HCT116 (cell line): ENCODE measurements around the gene APCDD1L. TPM values are rescaled to one million over a fixed set of nuclear protein-coding genes. Genes with fewer than 3 reads are reported as not detected.

ENCODE experiments used
- ATAC-seq: fragments of 200-7000 bp; cut with Tn5 transposase; 2 replicates; pipeline ENCODE4 v1.9.1; 2020; ENCODE audit warnings: mild to moderate bottlenecking, moderate library complexity
- BruUV-seq: library from RNA; stranded (reverse); fragments of 400-500 nt; replicated peaks from 2 replicates; lab custom pipeline; 2021; lab: Mats Ljungman, UMichigan
- CTCF ChIA-PET: fragments of 300-600 bp; sonication (Branson Sonifier 250); formaldehyde crosslinking; loops from one replicate; lab custom pipeline; 2021; ENCODE audit warnings: antibody characterized with exemption; lab: Charles Lee
- POLR2A ChIA-PET: fragments of 300-600, 350-600 bp; sonication (Branson Sonifier 250); formaldehyde crosslinking; loops from one replicate; lab custom pipeline; 2021; ENCODE audit warnings: antibody characterized with exemption; lab: Charles Lee
- RAD21 ChIA-PET, 2 experiments: fragments of 300-600 bp; sonication (Branson Sonifier 250); formaldehyde crosslinking; loops; one replicate each; lab custom pipeline; 2023; ENCODE audit warnings: low total read pairs in 2 of 2; ENCODE audit not compliant: uncharacterized antibody in 2 of 2, unreplicated experiment in 2 of 2, low non-redundant PET in 1 of 2; lab: Charles Lee
- DNase-seq: peaks from one replicate; pipeline ENCODE4 v3.0.0-alpha.2; 2010; ENCODE audit warnings: low read depth, low spot score
- H2AFZ ChIP-seq: fragments of 200-600 bp; shearing (Covaris generic), sonication (generic); 2 replicates; pipeline ENCODE4 v1.6.1; 2017; ENCODE audit warnings: low read depth, mixed run types, mixed read lengths, antibody characterized with exemption, low read length; ENCODE audit not compliant: poor library complexity, severe bottlenecking
- H3K27ac ChIP-seq: 2 replicates; pipeline ENCODE4 v1.5.1; 2012; ENCODE audit warnings: low read depth, low read length
- H3K27me3 ChIP-seq: fragments of 200-600 bp; sonication (generic); 2 replicates; pipeline ENCODE4 v1.6.1; 2016; ENCODE audit warnings: mixed run types, low read length, mixed read lengths; ENCODE audit not compliant: insufficient read depth
- H3K36me3 ChIP-seq, 2 experiments: fragments of 200-500 bp in 1 of 2; fragments of 200-600 bp in 1 of 2; sonication (Bioruptor generic) in 1 of 2; sonication (generic) in 1 of 2; 2 replicates each; pipeline versions ENCODE4 v1.5.1 to v1.6.1; 2014 to 2016; ENCODE audit warnings: low read length in 2 of 2, inconsistent platforms in 1 of 2, mixed read lengths in 1 of 2, mixed run types in 1 of 2; ENCODE audit not compliant: insufficient read depth in 2 of 2, control insufficient read depth in 1 of 2
- H3K4me1 ChIP-seq, 2 experiments: fragments of 200-600 bp in 1 of 2; sonication (generic) in 1 of 2; 2 replicates each; pipeline versions ENCODE4 v1.5.1 to v1.6.1; 2012 to 2017; ENCODE audit warnings: low read length in 2 of 2, inconsistent platforms in 1 of 2, mild to moderate bottlenecking in 1 of 2, mixed read lengths in 1 of 2, mixed run types in 1 of 2, moderate library complexity in 1 of 2; ENCODE audit not compliant: insufficient read depth in 2 of 2, control insufficient read depth in 1 of 2
- H3K4me2 ChIP-seq: fragments of 200-600 bp; sonication (generic); 2 replicates; pipeline ENCODE4 v1.6.1; 2017; ENCODE audit warnings: mixed run types, low read length, mixed read lengths
- H3K4me3 ChIP-seq, 2 experiments: fragments of 200-600 bp in 1 of 2; sonication (generic) in 1 of 2; replicated peaks in 1 of 2; 2 replicates each; pipeline ENCODE4 v1.5.1; 2011 to 2016; ENCODE audit warnings: low read length in 2 of 2, control low read depth in 1 of 2, low read depth in 1 of 2, mild to moderate bottlenecking in 1 of 2, mixed read lengths in 1 of 2, mixed run types in 1 of 2
- H3K79me2 ChIP-seq: fragments of 200-600 bp; sonication (generic); 2 replicates; pipeline ENCODE4 v1.6.1; 2017; ENCODE audit warnings: mild to moderate bottlenecking, mixed run types, low read length, moderate library complexity, mixed read lengths; ENCODE audit not compliant: insufficient read depth
- H3K9ac ChIP-seq: fragments of 200-600 bp; sonication (generic); 2 replicates; pipeline ENCODE4 v1.6.1; 2016; ENCODE audit warnings: low read length, mixed read lengths
- H3K9me2 ChIP-seq: fragments of 200-600 bp; sonication (generic), shearing (Covaris generic); 2 replicates; pipeline ENCODE4 v1.6.1; 2017; ENCODE audit warnings: mixed run types, mild to moderate bottlenecking, moderate library complexity; ENCODE audit not compliant: insufficient read depth
- H3K9me3 ChIP-seq, 2 experiments: fragments of 200-500 bp in 1 of 2; fragments of 200-600 bp in 1 of 2; sonication (Bioruptor generic) in 1 of 2; sonication (generic) in 1 of 2; 2 replicates each; pipeline ENCODE4 v1.6.1; 2014 to 2017; ENCODE audit warnings: low read length in 2 of 2, mixed read lengths in 2 of 2, inconsistent platforms in 1 of 2, low read depth in 1 of 2, mild to moderate bottlenecking in 1 of 2, mixed run types in 1 of 2, moderate library complexity in 1 of 2; ENCODE audit not compliant: control insufficient read depth in 1 of 2, insufficient read depth in 1 of 2
- H4K20me1 ChIP-seq: fragments of 200-600 bp; sonication (generic), shearing (Covaris generic); 2 replicates; pipeline ENCODE4 v1.6.1; 2017; ENCODE audit warnings: mixed run types, mild to moderate bottlenecking, moderate library complexity; ENCODE audit not compliant: insufficient read depth
- CBX3 ChIP-seq: IDR thresholded peaks from 2 replicates; pipeline ENCODE4 v1.6.1; 2012; ENCODE audit warnings: low read depth
- CTCF ChIP-seq, 3 experiments: fragments of 200-600 bp in 1 of 3; sonication (generic) in 1 of 3; IDR thresholded peaks in 2 of 3; conservative IDR thresholded peaks in 1 of 3; 2 replicates each; pipeline ENCODE4 v1.5.1; 2012 to 2017; ENCODE audit warnings: low read depth in 2 of 3, low read length in 2 of 3, antibody characterized with exemption in 1 of 3, borderline replicate concordance in 1 of 3, control low read depth in 1 of 3, mild to moderate bottlenecking in 1 of 3, mixed read lengths in 1 of 3, mixed run types in 1 of 3, moderate library complexity in 1 of 3; ENCODE audit not compliant: insufficient read depth in 1 of 3
- EGR1 ChIP-seq: IDR thresholded peaks from 2 replicates; pipeline ENCODE4 v1.6.1; 2012; ENCODE audit warnings: low read depth
- ELF1 ChIP-seq: IDR thresholded peaks from 2 replicates; pipeline ENCODE4 v1.6.1; 2012; ENCODE audit warnings: low read depth, borderline replicate concordance
- EZH2 ChIP-seq: fragments of 200-600 bp; sonication (generic); IDR thresholded peaks from 2 replicates; pipeline ENCODE4 v1.6.1; 2017; ENCODE audit warnings: antibody characterized with exemption, mixed run types
- FOSL1 ChIP-seq: IDR thresholded peaks from 2 replicates; pipeline ENCODE4 v1.6.1; 2012; ENCODE audit warnings: low read depth
- MAX ChIP-seq: IDR thresholded peaks from 2 replicates; pipeline ENCODE4 v1.6.1; 2012
- POLR2A ChIP-seq: IDR thresholded peaks from 2 replicates; pipeline ENCODE4 v1.7.0; 2011; ENCODE audit warnings: borderline replicate concordance; ENCODE audit not compliant: insufficient read depth, insufficient read length; ENCODE audit errors: extremely low read depth
- POLR2AphosphoS5 ChIP-seq: IDR thresholded peaks from 2 replicates; pipeline ENCODE4 v1.6.1; 2011; ENCODE audit warnings: mild to moderate bottlenecking, low read depth, low read length, moderate library complexity
- RAD21 ChIP-seq: IDR thresholded peaks from 2 replicates; pipeline ENCODE4 v1.6.1; 2012; ENCODE audit warnings: low read depth, mild to moderate bottlenecking
- REST ChIP-seq: IDR thresholded peaks from 2 replicates; pipeline ENCODE4 v1.6.1; 2012; ENCODE audit warnings: low read depth
- SP1 ChIP-seq: IDR thresholded peaks from 2 replicates; pipeline ENCODE4 v1.6.1; 2012; ENCODE audit warnings: low read depth
- SRF ChIP-seq: IDR thresholded peaks from 2 replicates; pipeline ENCODE4 v1.6.1; 2012; ENCODE audit warnings: low read depth
- TCF7L2 ChIP-seq: IDR thresholded peaks from 2 replicates; pipeline ENCODE4 v1.7.0; 2011; ENCODE audit warnings: borderline replicate concordance, inconsistent platforms; ENCODE audit not compliant: insufficient read depth, insufficient read length; ENCODE audit errors: extremely low read depth
- YY1 ChIP-seq: IDR thresholded peaks from 2 replicates; pipeline ENCODE4 v1.6.1; 2011; ENCODE audit warnings: low read length, low read depth, moderate library complexity, mild to moderate bottlenecking; ENCODE audit not compliant: insufficient replicate concordance; ENCODE audit errors: extremely low read depth
- ZFX ChIP-seq: fragments of 450-650 bp; IDR thresholded peaks from 2 replicates; pipeline ENCODE4 v1.6.1; 2017
- ZNF274 ChIP-seq: fragments of 200-500 bp; sonication (Bioruptor generic); IDR thresholded peaks from 2 replicates; pipeline ENCODE4 v1.6.1; 2014; ENCODE audit warnings: mild to moderate bottlenecking, low read depth, low read length, inconsistent platforms
- intact Hi-C: fragments of 100-400 bp; cut with micrococcal nuclease; formaldehyde crosslinking; loops from 2 replicates; pipeline ENCODE4 v1.10.0; 2022
- total RNA-seq: library from RNA; stranded (reverse); gene quantifications from one replicate; pipeline ENCODE4 v1.2.1, GENCODE V29; 2021; ENCODE audit not compliant: unreplicated experiment

Gene APCDD1L
- total RNA-seq, 1 experiment from 2014 or later, result not detected

GRCh38 chr20:58483051-58483450 is 32.1 kb downstream of the APCDD1L start:
- DNase-seq, result no peak
- BruUV-seq, result no TSS peak
- Histone ChIP-seq H3K4me2 (no peak overlapping the region), H3K27me3 (no peaks in the 10 kb centered on the region), H2AFZ (no peak overlapping the region), H3K9ac (no peak overlapping the region), H3K4me1 (peaks cover 6 to 11% of the 10 kb centered on the region in 2 experiments), H3K9me2 (no peaks in the 10 kb centered on the region)
- intact Hi-C loops, result loop anchor here (5.0 to 10.0 kb wide), 4 partner anchors 169 to 919 kb away; partner anchors contain the start of genes NPEPL1 and STX16
- CTCF ChIA-PET, result interaction anchor here (1.4 kb wide), 1 partner anchor 971 kb away, joined by 4 read pairs; no protein-coding TSS in a partner anchor
- RAD21 ChIA-PET, result no interaction called here
- POLR2A ChIA-PET, result no interaction called here
- TF ChIP-seq SP1, result no peak
- TF ChIP-seq CTCF (IDR thresholded peaks at IDR 0.05 in 2 of 3, conservative IDR thresholded peaks at IDR 0.05 in 1 of 3; ENCODE audit: borderline replicate concordance in 1 of 3, insufficient read depth in 1 of 3, low read depth in 2 of 3, low read length in 2 of 3), result no peak
- no peak for TF ChIP-seq POLR2A
- no peak for TF ChIP-seq EZH2
- no peak for TF ChIP-seq ZFX
- no peak for TF ChIP-seq CBX3
- no peak for TF ChIP-seq SRF
- TF ChIP-seq TCF7L2, result no peak
- no peak for TF ChIP-seq MAX
- TF ChIP-seq FOSL1, result no peak
- TF ChIP-seq RAD21, result no peak
- TF ChIP-seq ZNF274, result no peak
- no peak for TF ChIP-seq ELF1
- no peak for TF ChIP-seq EGR1
- no peak for TF ChIP-seq POLR2AphosphoS5
- TF ChIP-seq YY1, result no peak
- no peak for TF ChIP-seq REST
- TF ChIP-seq, all 23 proteins: peak for 0
- Histone ChIP-seq H3K4me3 (no peak overlapping the region), H3K9me3 (peaks cover 8 to 13% of the 10 kb centered on the region in 2 experiments), H3K36me3 (no peaks in the 10 kb centered on the region), H3K27ac (no peak overlapping the region), H4K20me1 (no peaks in the 10 kb centered on the region), H3K79me2 (no peaks in the 10 kb centered on the region)
- no peak for ATAC-seq
